Glutamatergic neuron (in vitro differentiated cells): ENCODE data around the gene LTBP2. TPM values are rescaled to one million over a fixed set of nuclear protein-coding genes. Genes with fewer than 3 reads are reported as not detected.

ENCODE experiments used
- DNase-seq: peaks from one replicate; pipeline ENCODE4 v3.0.0; 2022
- H3K27ac Mint-ChIP-seq: one replicate; pipeline ENCODE4 v1.8.0; 2020; ENCODE audit warnings: mild to moderate bottlenecking, mixed read lengths, inconsistent platforms; ENCODE audit not compliant: unreplicated experiment
- H3K27me3 Mint-ChIP-seq: one replicate; pipeline ENCODE4 v1.8.0; 2020; ENCODE audit warnings: mild to moderate bottlenecking, moderate library complexity, mixed read lengths, inconsistent platforms; ENCODE audit not compliant: unreplicated experiment
- H3K36me3 Mint-ChIP-seq: one replicate; pipeline ENCODE4 v1.8.0; 2020; ENCODE audit warnings: mild to moderate bottlenecking, mixed read lengths, inconsistent platforms; ENCODE audit not compliant: unreplicated experiment
- H3K4me1 Mint-ChIP-seq: one replicate; pipeline ENCODE4 v1.8.0; 2020; ENCODE audit warnings: mild to moderate bottlenecking, low read depth, mixed read lengths, inconsistent platforms; ENCODE audit not compliant: unreplicated experiment
- H3K4me3 Mint-ChIP-seq: one replicate; pipeline ENCODE4 v1.8.0; 2020; ENCODE audit warnings: mild to moderate bottlenecking, mixed read lengths, inconsistent platforms; ENCODE audit not compliant: unreplicated experiment
- H3K9me3 Mint-ChIP-seq: one replicate; pipeline ENCODE4 v1.8.0; 2020; ENCODE audit warnings: mild to moderate bottlenecking, moderate library complexity, mixed read lengths, inconsistent platforms; ENCODE audit not compliant: unreplicated experiment
- total RNA-seq: library from RNA; stranded (reverse); fragmentation: NEBNext Ultra II Directional; extraction: Animal tissue kit (Norgen Biotek cat#: 25700); gene quantifications from one replicate; pipeline ENCODE4 v1.2.1, GENCODE V29; 2021; ENCODE audit not compliant: unreplicated experiment
- TF ChIP-seq, protein P1 (sequence below): fragments of 200-600 bp; sonication (generic); IDR thresholded peaks from one replicate; pipeline ENCODE4 v1.5.0; 2021; ENCODE audit not compliant: partially characterized antibody, unreplicated experiment

LTBP2 gene
- total RNA-seq, 1 donor from 2014 or later: 1.2 TPM

DNA sequence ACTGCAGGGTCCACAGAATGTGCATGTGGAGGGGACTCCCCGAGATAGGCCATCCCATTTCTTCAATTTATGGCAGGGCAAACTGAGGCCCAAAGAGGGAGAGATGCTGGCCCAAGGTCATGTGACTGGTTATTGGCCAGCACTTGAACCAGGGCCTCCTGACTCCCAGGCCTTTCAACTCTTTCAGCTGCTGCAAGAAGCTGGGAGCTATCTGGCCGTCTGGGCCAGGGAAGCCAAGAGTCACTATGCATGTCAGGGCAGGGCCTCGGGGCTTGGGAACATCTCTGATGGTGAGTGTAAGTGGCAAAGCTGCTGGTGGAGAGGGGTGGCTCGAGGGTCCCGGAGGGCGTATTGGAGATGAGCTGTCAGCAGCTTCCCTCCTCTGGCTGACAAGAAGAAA, 9.5 kb upstream of the LTBP2 start:
- H3K36me3 Mint-ChIP-seq: no peaks in the 10 kb centered on the region
- H3K4me1 Mint-ChIP-seq: peaks cover 6% of the 10 kb centered on the region
- TF ChIP-seq, protein P1, sequence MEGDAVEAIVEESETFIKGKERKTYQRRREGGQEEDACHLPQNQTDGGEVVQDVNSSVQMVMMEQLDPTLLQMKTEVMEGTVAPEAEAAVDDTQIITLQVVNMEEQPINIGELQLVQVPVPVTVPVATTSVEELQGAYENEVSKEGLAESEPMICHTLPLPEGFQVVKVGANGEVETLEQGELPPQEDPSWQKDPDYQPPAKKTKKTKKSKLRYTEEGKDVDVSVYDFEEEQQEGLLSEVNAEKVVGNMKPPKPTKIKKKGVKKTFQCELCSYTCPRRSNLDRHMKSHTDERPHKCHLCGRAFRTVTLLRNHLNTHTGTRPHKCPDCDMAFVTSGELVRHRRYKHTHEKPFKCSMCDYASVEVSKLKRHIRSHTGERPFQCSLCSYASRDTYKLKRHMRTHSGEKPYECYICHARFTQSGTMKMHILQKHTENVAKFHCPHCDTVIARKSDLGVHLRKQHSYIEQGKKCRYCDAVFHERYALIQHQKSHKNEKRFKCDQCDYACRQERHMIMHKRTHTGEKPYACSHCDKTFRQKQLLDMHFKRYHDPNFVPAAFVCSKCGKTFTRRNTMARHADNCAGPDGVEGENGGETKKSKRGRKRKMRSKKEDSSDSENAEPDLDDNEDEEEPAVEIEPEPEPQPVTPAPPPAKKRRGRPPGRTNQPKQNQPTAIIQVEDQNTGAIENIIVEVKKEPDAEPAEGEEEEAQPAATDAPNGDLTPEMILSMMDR: no peak
- DNase-seq: no peak
- H3K9me3 Mint-ChIP-seq: no peaks in the 10 kb centered on the region
- peaks cover 4% of the 10 kb centered on the region for H3K27me3 Mint-ChIP-seq
- no peak overlapping the region for H3K27ac Mint-ChIP-seq
- no peak overlapping the region for H3K4me3 Mint-ChIP-seq

DNA sequence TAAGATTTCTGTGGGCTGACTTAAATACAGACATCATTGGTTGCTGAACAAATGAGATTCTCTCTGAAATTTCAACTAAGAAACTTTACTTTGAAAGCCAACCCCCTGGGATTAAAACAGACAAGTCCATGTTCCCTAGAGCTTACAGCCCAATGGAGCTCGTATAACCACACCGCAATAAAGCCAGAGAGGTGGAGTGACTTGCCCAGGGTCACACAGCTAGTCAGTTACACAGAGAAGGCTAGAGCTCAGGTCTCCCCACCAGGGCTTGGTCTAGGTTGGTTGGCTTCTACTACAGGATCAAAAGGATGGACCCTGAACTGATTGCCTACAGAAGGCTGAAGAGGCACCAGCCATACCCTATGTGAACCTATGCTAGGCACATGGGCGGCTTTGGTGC, 8.9 kb upstream of the LTBP2 start:
- no peak for DNase-seq
- Mint-ChIP-seq H3K4me3 (no peak overlapping the region), H3K9me3 (no peaks in the 10 kb centered on the region), H3K27ac (no peak overlapping the region), H3K27me3 (peaks cover 4% of the 10 kb centered on the region), H3K4me1 (peaks cover 6% of the 10 kb centered on the region), H3K36me3 (no peaks in the 10 kb centered on the region)
- TF ChIP-seq, protein P1: no peak

DNA sequence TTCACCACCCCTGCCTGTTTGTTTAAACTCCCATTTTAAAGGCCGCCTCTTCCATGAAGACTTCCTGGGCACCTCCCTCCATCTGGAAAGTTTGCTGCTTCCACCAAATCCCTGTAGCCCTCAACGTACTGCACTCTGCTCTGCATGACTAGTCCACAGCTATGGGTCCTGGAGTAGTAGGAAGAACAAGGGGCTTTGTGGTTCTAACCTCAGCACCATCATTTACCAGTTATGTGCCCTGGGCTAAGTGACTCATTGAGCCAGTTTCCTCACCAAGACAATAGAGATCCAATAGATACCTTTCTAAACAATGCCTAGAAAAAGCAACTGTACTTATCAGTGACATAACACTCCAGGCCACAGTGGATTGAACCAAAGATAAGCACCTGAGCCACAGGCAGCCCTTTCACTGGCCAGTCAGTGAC, 8.5 kb upstream of the LTBP2 start:
- DNase-seq: no peak
- TF ChIP-seq, protein P1: no peak
- Mint-ChIP-seq H3K4me3 (no peak overlapping the region), H3K36me3 (no peaks in the 10 kb centered on the region), H3K4me1 (peaks cover 6% of the 10 kb centered on the region), H3K9me3 (peaks cover 3% of the 10 kb centered on the region), H3K27me3 (peaks cover 4% of the 10 kb centered on the region), H3K27ac (no peak overlapping the region)

- no peak for DNase-seq
- TF ChIP-seq, protein P1: no peak
- Mint-ChIP-seq H3K9me3 (peaks cover 4% of the 10 kb centered on the region), H3K27me3 (peaks cover 4% of the 10 kb centered on the region), H3K4me3 (no peak overlapping the region), H3K4me1 (peaks cover 6% of the 10 kb centered on the region), H3K36me3 (no peaks in the 10 kb centered on the region), H3K27ac (no peak overlapping the region)
Measured at GRCh38 chr14:74619672-74620131, 7.7 kb upstream of the LTBP2 start.

DNA sequence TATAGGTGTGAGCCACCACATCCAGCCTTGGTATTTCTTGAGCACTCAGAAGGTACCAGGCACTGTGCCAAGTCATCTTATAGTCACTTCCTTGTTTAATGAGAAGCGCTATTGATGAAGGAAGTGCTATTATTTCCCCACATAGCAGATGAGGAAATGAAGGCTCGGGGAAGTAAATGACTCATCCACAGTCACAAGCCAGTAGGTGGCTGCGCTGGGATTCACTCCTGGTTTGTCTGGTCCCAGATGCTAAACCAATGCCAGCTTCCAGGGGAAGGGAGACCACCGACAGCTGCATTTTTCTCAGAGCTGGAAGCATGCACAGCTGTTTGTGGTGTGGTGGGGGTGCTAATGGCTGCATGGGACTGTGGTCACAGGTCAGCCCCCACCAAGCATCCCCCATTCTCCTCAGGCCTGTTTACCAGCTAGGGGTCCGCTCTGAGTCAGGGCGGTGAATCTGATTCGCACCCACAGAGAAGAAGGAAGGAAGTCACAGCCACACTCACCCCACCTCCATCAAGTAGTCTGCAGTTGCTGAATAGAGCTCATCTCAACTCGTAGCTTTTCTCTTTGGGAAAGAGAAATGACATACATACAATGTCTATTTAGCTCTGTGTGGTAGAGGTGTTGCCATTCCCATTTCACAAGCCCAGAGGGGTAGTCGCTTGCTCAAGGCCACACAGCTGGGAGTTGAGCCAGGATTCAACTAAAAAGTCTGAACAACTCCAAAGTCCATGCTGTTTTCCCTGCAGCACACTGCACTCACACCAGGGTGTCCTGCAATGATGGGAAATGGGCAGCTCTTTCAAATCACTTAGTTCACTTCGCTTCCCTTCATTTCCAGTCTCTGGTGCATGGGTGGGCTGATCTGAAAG, 6.3 kb upstream of the LTBP2 start:
- H3K4me3 Mint-ChIP-seq: no peak overlapping the region
- DNase-seq: no peak
- peaks cover 3% of the 10 kb centered on the region for H3K36me3 Mint-ChIP-seq
- H3K27me3 Mint-ChIP-seq: peaks cover 4% of the 10 kb centered on the region
- TF ChIP-seq, protein P1: no peak
- H3K9me3 Mint-ChIP-seq: peaks cover 4% of the 10 kb centered on the region
- H3K4me1 Mint-ChIP-seq: peaks cover 10% of the 10 kb centered on the region
- no peak overlapping the region for H3K27ac Mint-ChIP-seq
